T47D (cell line): Measurements from ENCODE around the gene FBXW10.
"Not testable (repeated sequence)": the region's sequence is repeated elsewhere in the genome, so short reads cannot be mapped to it uniquely, and the experiment has no call there.

ENCODE experiments used
- DNase-seq, 2 experiments: peaks; one replicate each; pipeline versions ENCODE4 v3.0.0 to v3.0.0-alpha.2; 2011 to 2012; ENCODE audit warnings: low read depth in 1 of 2, low spot score in 1 of 2
- in situ Hi-C: cut with HindIII; loops from 2 replicates; pipeline ENCODE4 v1.10.0; 2016; ENCODE audit warnings: low sequenced_read_pairs, low pct_unique_long_range_greater_than_20kb

Gene FBXW10

DNA sequence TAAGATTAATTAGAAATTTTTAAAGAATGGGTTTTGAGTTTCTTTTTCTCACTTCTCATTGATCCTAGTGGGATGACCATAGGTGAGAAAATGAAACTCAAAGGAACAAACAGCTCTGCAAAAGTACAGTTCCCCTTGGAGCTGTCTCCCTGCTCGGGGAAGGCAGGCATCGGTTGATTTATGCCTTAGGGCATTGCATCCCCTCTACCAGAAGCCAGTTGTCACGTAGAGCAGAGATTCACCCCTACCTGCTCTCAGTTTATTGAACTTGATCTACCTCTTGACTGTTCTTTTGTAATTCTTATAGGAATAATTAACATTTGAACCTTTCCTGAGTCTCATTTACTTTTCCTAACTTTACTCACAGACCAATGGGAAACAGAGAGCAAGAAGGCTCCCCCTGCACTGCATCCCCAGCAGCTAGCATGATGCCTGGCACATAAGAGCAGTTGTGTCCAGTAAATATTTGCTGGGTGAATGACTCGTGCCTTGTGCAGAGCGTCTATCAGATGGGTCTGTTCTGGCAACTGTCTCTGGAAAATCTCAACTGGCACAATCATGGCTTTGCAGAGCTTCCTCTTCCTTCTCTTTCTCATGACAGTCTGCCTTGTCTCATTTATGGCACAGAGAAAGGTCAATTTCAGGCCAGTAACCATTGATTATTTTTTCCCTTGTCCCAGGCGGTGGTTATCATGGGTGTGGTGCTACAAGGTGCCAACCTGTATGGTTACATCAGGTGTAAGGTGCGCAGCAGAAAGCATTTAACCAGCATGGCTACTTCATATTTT, 59.8 kb downstream of the FBXW10 start:
- in situ Hi-C loops, DNase-seq: not testable (repeated sequence)

DNA sequence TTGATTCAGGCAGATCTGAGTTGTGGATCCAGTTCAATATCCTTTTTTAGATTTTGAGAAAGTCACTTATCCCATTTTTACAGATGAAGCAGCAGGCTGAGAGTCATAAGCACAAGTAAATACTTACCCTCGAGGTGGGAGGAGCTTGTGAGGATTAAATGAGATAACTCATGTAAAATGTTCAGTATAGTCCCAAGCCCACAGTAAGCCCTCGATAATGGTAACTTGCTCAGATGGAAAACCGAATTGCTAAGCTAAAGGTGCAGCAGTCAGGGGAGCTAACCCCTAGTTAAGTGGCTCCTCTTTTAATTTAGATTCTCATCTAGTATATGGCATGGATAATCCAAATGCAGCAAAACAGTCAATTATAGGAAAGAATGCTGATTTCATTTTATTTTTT, 72.1 kb downstream of the FBXW10 start:
- in situ Hi-C loops, DNase-seq: not testable (repeated sequence)

DNA sequence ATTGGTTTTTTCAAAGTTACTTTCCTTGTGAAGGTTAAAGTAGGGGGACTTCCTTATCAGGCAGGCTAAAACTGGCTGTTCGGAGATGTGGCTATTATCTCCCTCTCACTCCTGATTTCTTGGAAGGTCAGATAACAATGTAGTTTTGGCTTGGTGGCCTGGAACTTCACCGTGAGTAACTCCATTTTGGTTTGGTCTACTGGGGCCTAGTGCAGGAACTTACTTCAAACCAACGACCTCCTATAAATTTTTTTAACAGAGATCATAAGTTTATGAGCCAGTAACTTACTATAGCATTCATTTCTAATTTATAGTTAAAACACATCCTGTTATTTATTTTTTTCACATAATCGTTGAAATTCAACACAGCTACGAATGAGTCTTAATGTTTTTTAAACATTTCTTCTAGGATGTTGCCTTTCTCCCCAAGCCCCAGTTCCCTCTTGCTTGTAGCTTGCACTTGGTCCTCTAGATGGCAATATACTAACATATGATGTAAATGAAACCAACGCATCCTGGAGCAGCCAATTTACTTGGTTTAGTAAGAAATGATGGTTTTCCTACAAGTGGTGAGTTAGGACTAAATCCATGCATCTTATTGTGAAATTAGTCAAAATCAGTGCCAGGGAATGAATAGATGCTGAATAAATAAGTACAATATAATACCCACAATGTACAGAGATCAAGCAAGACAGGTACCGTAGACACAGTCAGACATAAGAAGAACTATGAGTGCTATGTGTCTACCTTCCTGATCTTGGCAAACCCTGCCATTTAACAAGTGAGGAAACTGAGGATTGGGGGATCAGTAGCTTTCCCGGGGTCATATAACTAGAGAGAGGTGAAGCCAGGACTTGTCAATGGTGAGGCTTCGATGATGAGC, 72.9 kb downstream of the FBXW10 start:
- in situ Hi-C loops = not testable (repeated sequence)
- peak in 1 of 2 experiments; percentile 79 for DNase-seq

DNA sequence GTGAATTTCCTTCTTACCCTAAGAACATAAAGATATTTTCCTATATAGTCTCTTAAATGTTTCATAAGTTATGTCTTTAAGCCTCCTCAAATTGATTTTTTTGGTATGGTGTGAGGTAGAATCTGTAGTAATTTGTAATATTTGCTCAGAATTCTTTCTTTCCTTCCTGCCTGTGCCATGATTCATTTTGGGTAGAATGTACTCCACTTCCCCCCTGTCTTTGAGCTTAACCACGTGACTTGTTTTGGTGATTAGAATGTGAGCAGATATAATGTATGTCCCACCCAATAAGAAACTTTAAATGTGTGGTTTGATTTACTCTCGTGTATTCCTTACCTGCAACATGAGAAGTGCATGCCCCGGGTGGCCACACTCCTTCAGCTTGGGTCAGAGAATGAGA, 77.6 kb downstream of the FBXW10 start:
- in situ Hi-C loops = not testable (repeated sequence)

DNA sequence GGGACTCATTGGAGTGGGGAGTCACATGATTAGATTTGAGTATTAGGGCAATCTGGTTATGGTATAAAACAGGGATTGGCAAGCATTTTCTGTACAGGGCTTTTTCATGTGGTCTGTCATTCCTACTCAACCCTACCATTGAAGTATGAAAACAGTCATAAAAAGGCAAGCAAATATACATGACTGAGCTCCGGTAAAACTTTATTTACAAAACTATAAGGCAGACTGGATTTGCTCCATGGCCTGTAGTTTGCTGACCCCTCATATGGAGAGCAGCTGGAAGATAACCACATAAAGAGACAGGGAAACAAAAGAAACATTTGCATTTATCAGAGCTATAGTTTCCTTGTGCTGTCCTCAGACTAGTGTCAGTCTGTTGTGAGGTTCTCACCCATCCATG, 83.8 kb downstream of the FBXW10 start:
- in situ Hi-C loops, DNase-seq: not testable (repeated sequence)

More for the DNA sequence above, 77.6 kb downstream of the FBXW10 start:
- not testable (repeated sequence) for DNase-seq
